Activated T-helper 2 cell treated with anti-CD3 and anti-CD28 coated beads, Interferon-gamma antibody, Interleukin-2, Interleukin-4, amounts not matched to agents 10 μg/mL and 5 μg/mL and 100 μg/mL, durations not matched to agents 14 hours and 24 hours and 36 hours (primary cell): Measurements from ENCODE around the gene SERAC1. TPM values are rescaled to one million over a fixed set of nuclear protein-coding genes. Genes with fewer than 3 reads are reported as not detected.

ENCODE experiments used
- DNase-seq: peaks from one replicate; pipeline ENCODE4 v3.0.0; 2021; ENCODE audit warnings: low spot score
- H3K27ac Mint-ChIP-seq: one replicate; pipeline ENCODE4 v1.8.0; 2021; ENCODE audit warnings: mixed read lengths
- H3K27me3 Mint-ChIP-seq: one replicate; pipeline ENCODE4 v1.8.0; 2021; ENCODE audit warnings: low read depth, mixed read lengths
- H3K36me3 Mint-ChIP-seq: one replicate; pipeline ENCODE4 v1.8.0; 2021; ENCODE audit warnings: low read depth, mixed read lengths
- H3K4me1 Mint-ChIP-seq: one replicate; pipeline ENCODE4 v1.8.0; 2021; ENCODE audit warnings: low read depth, mixed read lengths
- H3K4me3 Mint-ChIP-seq: one replicate; pipeline ENCODE4 v1.8.0; 2021; ENCODE audit warnings: low read depth, mild to moderate bottlenecking, moderate library complexity, mixed read lengths
- H3K9me3 Mint-ChIP-seq: one replicate; pipeline ENCODE4 v1.8.0; 2021; ENCODE audit warnings: mixed read lengths
- intact Hi-C: fragments of 100-400 bp; cut with micrococcal nuclease; formaldehyde crosslinking; loops from one replicate; pipeline ENCODE4 v1.15.1; 2023
- total RNA-seq: library from RNA; stranded (reverse); gene quantifications from 2 replicates; pipeline ENCODE4 v1.2.3, GENCODE V29; 2022

SERAC1 gene
- total RNA-seq, 1 donor from 2014 or later, result 6.6 TPM

- Mint-ChIP-seq H3K4me1 (peaks cover 4% of the 10 kb centered on the region), H3K36me3 (peaks cover 24% of the 10 kb centered on the region), H3K27ac (no peak overlapping the region), H3K9me3 (no peaks in the 10 kb centered on the region), H3K4me3 (no peak overlapping the region), H3K27me3 (no peaks in the 10 kb centered on the region)
- intact Hi-C loops, result no loop called here
- DNase-seq, result no peak
Observed at GRCh38 chr6:158109748-158110147, 58.3 kb downstream of the SERAC1 start.

- DNase-seq, result no peak
- Mint-ChIP-seq H3K9me3 (no peaks in the 10 kb centered on the region), H3K4me1 (no peaks in the 10 kb centered on the region), H3K27ac (no peak overlapping the region), H3K36me3 (peaks cover 5% of the 10 kb centered on the region), H3K27me3 (no peaks in the 10 kb centered on the region), H3K4me3 (no peak overlapping the region)
- intact Hi-C loops, result no loop called here
Observed at GRCh38 chr6:158104696-158105095, 63.4 kb downstream of the SERAC1 start.

- H3K27ac Mint-ChIP-seq, result no peak overlapping the region
- no peaks in the 10 kb centered on the region for H3K36me3 Mint-ChIP-seq
- intact Hi-C loops, result no loop called here
- no peak overlapping the region for H3K4me3 Mint-ChIP-seq
- no peaks in the 10 kb centered on the region for H3K9me3 Mint-ChIP-seq
- DNase-seq, result no peak
- no peaks in the 10 kb centered on the region for H3K27me3 Mint-ChIP-seq
- H3K4me1 Mint-ChIP-seq, result no peaks in the 10 kb centered on the region
Observed at GRCh38 chr6:158103228-158103627, 64.8 kb downstream of the SERAC1 start.

- no peak for DNase-seq
- H3K4me3 Mint-ChIP-seq, result no peak overlapping the region
- H3K27me3 Mint-ChIP-seq, result no peaks in the 10 kb centered on the region
- H3K36me3 Mint-ChIP-seq, result peaks cover 40% of the 10 kb centered on the region
- no peak overlapping the region for H3K27ac Mint-ChIP-seq
- H3K9me3 Mint-ChIP-seq, result no peaks in the 10 kb centered on the region
- H3K4me1 Mint-ChIP-seq, result no peaks in the 10 kb centered on the region
- intact Hi-C loops, result no loop called here
Observed at GRCh38 chr6:158095671-158096070, 72.4 kb downstream of the SERAC1 start.

GRCh38 chr6:158095031-158095430, 73.0 kb downstream of the SERAC1 start:
- DNase-seq, result no peak
- no peak overlapping the region for H3K4me3 Mint-ChIP-seq
- intact Hi-C loops, result no loop called here
- no peak overlapping the region for H3K27ac Mint-ChIP-seq
- peaks cover 44% of the 10 kb centered on the region for H3K36me3 Mint-ChIP-seq
- no peaks in the 10 kb centered on the region for H3K9me3 Mint-ChIP-seq
- no peaks in the 10 kb centered on the region for H3K27me3 Mint-ChIP-seq
- H3K4me1 Mint-ChIP-seq, result no peaks in the 10 kb centered on the region

GRCh38 chr6:158092806-158093205, 75.3 kb downstream of the SERAC1 start:
- no peaks in the 10 kb centered on the region for H3K27me3 Mint-ChIP-seq
- no peaks in the 10 kb centered on the region for H3K4me1 Mint-ChIP-seq
- peaks cover 61% of the 10 kb centered on the region for H3K36me3 Mint-ChIP-seq
- no peak overlapping the region for H3K4me3 Mint-ChIP-seq
- no peak overlapping the region for H3K27ac Mint-ChIP-seq
- intact Hi-C loops, result no loop called here
- H3K9me3 Mint-ChIP-seq, result no peaks in the 10 kb centered on the region
- no peak for DNase-seq

GRCh38 chr6:158087224-158087867, 80.7 kb downstream of the SERAC1 start:
- H3K27ac Mint-ChIP-seq, result peak overlapping the region; percentile 8
- no peak for DNase-seq
- H3K9me3 Mint-ChIP-seq, result no peaks in the 10 kb centered on the region
- peaks cover 20% of the 10 kb centered on the region for H3K4me1 Mint-ChIP-seq
- intact Hi-C loops, result no loop called here
- H3K27me3 Mint-ChIP-seq, result no peaks in the 10 kb centered on the region
- peaks cover 78% of the 10 kb centered on the region for H3K36me3 Mint-ChIP-seq
- H3K4me3 Mint-ChIP-seq, result no peak overlapping the region

GRCh38 chr6:158086504-158087223, 81.4 kb downstream of the SERAC1 start:
- DNase-seq, result no peak
- Mint-ChIP-seq H3K27ac (peak overlapping the region; percentile 38), H3K4me1 (peaks cover 20% of the 10 kb centered on the region), H3K9me3 (no peaks in the 10 kb centered on the region), H3K27me3 (no peaks in the 10 kb centered on the region), H3K4me3 (no peak overlapping the region), H3K36me3 (peaks cover 76% of the 10 kb centered on the region)
- intact Hi-C loops, result no loop called here

GRCh38 chr6:158086054-158086503, 82.0 kb downstream of the SERAC1 start:
- intact Hi-C loops, result no loop called here
- H3K4me3 Mint-ChIP-seq, result no peak overlapping the region
- no peaks in the 10 kb centered on the region for H3K27me3 Mint-ChIP-seq
- peak overlapping the region; percentile 38 for H3K27ac Mint-ChIP-seq
- no peaks in the 10 kb centered on the region for H3K9me3 Mint-ChIP-seq
- H3K36me3 Mint-ChIP-seq, result peaks cover 77% of the 10 kb centered on the region
- H3K4me1 Mint-ChIP-seq, result peaks cover 20% of the 10 kb centered on the region
- no peak for DNase-seq

GRCh38 chr6:158085261-158086053, 82.6 kb downstream of the SERAC1 start:
- Mint-ChIP-seq H3K36me3 (peaks cover 83% of the 10 kb centered on the region), H3K27me3 (no peaks in the 10 kb centered on the region), H3K27ac (no peak overlapping the region), H3K4me1 (peaks cover 20% of the 10 kb centered on the region), H3K9me3 (no peaks in the 10 kb centered on the region), H3K4me3 (no peak overlapping the region)
- intact Hi-C loops, result no loop called here
- DNase-seq, result no peak

GRCh38 chr6:158083455-158084325, 84.4 kb downstream of the SERAC1 start:
- peaks cover 70% of the 10 kb centered on the region for H3K36me3 Mint-ChIP-seq
- no peak for DNase-seq
- intact Hi-C loops, result no loop called here
- H3K27me3 Mint-ChIP-seq, result no peaks in the 10 kb centered on the region
- H3K4me1 Mint-ChIP-seq, result peaks cover 20% of the 10 kb centered on the region
- H3K4me3 Mint-ChIP-seq, result no peak overlapping the region
- no peak overlapping the region for H3K27ac Mint-ChIP-seq
- H3K9me3 Mint-ChIP-seq, result no peaks in the 10 kb centered on the region

GRCh38 chr6:158081657-158081935, 86.5 kb downstream of the SERAC1 start:
- no peaks in the 10 kb centered on the region for H3K9me3 Mint-ChIP-seq
- no peak overlapping the region for H3K4me3 Mint-ChIP-seq
- H3K27ac Mint-ChIP-seq, result no peak overlapping the region
- peaks cover 11% of the 10 kb centered on the region for H3K4me1 Mint-ChIP-seq
- intact Hi-C loops, result no loop called here
- H3K27me3 Mint-ChIP-seq, result no peaks in the 10 kb centered on the region
- DNase-seq, result no peak
- peaks cover 65% of the 10 kb centered on the region for H3K36me3 Mint-ChIP-seq
